Activated CD8-positive, alpha-beta T cell treated with anti-CD3 and anti-CD28 coated beads for 36 hours (primary cell): ENCODE results near the gene NUBPL. TPM values are rescaled to one million over a fixed set of nuclear protein-coding genes. Genes with fewer than 3 reads are reported as not detected.

ENCODE experiments used
- ATAC-seq: fragments of 200-7000 bp; cut with Tn5 transposase; one replicate; pipeline ENCODE4 v1.10.0; 2021; ENCODE audit warnings: mild to moderate bottlenecking, moderate library complexity
- CTCF ChIA-PET: fragments of 350-600 bp; sonication (Branson Sonifier 250); formaldehyde crosslinking; loops from one replicate; lab custom pipeline; 2021; ENCODE audit warnings: antibody characterized with exemption; lab: Charles Lee
- POLR2A ChIA-PET: fragments of 350-600 bp; sonication (Branson Sonifier 250); formaldehyde crosslinking; loops from one replicate; lab custom pipeline; 2021; ENCODE audit warnings: antibody characterized with exemption; lab: Charles Lee
- DNase-seq: peaks from one replicate; pipeline ENCODE4 v3.0.0-alpha.2; 2020
- H3K27ac Mint-ChIP-seq: one replicate; pipeline ENCODE4 v1.8.0; 2021; ENCODE audit warnings: mild to moderate bottlenecking, mixed read lengths
- H3K27me3 Mint-ChIP-seq: one replicate; pipeline ENCODE4 v1.8.0; 2021; ENCODE audit warnings: mixed read lengths
- H3K36me3 Mint-ChIP-seq: one replicate; pipeline ENCODE4 v1.8.0; 2021; ENCODE audit warnings: low read depth, mixed read lengths
- H3K4me1 Mint-ChIP-seq: one replicate; pipeline ENCODE4 v1.8.0; 2021; ENCODE audit warnings: low read depth, mixed read lengths
- H3K4me3 Mint-ChIP-seq: one replicate; pipeline ENCODE4 v1.8.0; 2021; ENCODE audit warnings: mild to moderate bottlenecking, moderate library complexity, mixed read lengths
- H3K9me3 Mint-ChIP-seq: one replicate; pipeline ENCODE4 v1.8.0; 2021; ENCODE audit warnings: mixed read lengths
- intact Hi-C: fragments of 100-400 bp; cut with micrococcal nuclease; formaldehyde crosslinking; loops from one replicate; pipeline ENCODE4 v1.10.0; 2022
- total RNA-seq, 2 experiments: library from RNA; stranded (reverse); gene quantifications; one replicate each; pipeline ENCODE4 v1.2.3, GENCODE V29; 2021
- TF ChIP-seq, protein P1 (sequence below): fragments of 200-600 bp; IDR thresholded peaks from one replicate; pipeline ENCODE4 v1.8.0; 2022; ENCODE audit warnings: antibody characterized with exemption, mild to moderate bottlenecking

NUBPL gene
- total RNA-seq, 2 experiments from 2014 or later, result 14.3 to 14.4 TPM

GRCh38 chr14:31893221-31893757 lies 332.1 kb downstream of the NUBPL start:
- intact Hi-C loops, result no loop called here
- DNase-seq (no peak), ATAC-seq (no peak)
- CTCF ChIA-PET, result no interaction called here
- Mint-ChIP-seq H3K27ac (no peak overlapping the region), H3K36me3 (no peaks in the 10 kb centered on the region), H3K4me3 (no peak overlapping the region), H3K9me3 (no peaks in the 10 kb centered on the region), H3K27me3 (peaks cover 5% of the 10 kb centered on the region), H3K4me1 (no peaks in the 10 kb centered on the region)
- TF ChIP-seq, protein P1, sequence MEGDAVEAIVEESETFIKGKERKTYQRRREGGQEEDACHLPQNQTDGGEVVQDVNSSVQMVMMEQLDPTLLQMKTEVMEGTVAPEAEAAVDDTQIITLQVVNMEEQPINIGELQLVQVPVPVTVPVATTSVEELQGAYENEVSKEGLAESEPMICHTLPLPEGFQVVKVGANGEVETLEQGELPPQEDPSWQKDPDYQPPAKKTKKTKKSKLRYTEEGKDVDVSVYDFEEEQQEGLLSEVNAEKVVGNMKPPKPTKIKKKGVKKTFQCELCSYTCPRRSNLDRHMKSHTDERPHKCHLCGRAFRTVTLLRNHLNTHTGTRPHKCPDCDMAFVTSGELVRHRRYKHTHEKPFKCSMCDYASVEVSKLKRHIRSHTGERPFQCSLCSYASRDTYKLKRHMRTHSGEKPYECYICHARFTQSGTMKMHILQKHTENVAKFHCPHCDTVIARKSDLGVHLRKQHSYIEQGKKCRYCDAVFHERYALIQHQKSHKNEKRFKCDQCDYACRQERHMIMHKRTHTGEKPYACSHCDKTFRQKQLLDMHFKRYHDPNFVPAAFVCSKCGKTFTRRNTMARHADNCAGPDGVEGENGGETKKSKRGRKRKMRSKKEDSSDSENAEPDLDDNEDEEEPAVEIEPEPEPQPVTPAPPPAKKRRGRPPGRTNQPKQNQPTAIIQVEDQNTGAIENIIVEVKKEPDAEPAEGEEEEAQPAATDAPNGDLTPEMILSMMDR, result no peak
- POLR2A ChIA-PET, result no interaction called here

GRCh38 chr14:31894351-31894750 lies 333.1 kb downstream of the NUBPL start:
- Mint-ChIP-seq H3K27ac (no peak overlapping the region), H3K36me3 (no peaks in the 10 kb centered on the region), H3K4me1 (no peaks in the 10 kb centered on the region), H3K9me3 (no peaks in the 10 kb centered on the region), H3K27me3 (peaks cover 6% of the 10 kb centered on the region), H3K4me3 (no peak overlapping the region)
- intact Hi-C loops, result no loop called here
- CTCF ChIA-PET, result no interaction called here
- DNase-seq, result no peak
- TF ChIP-seq, protein P1, result no peak
- POLR2A ChIA-PET, result no interaction called here
- no peak for ATAC-seq

DNA sequence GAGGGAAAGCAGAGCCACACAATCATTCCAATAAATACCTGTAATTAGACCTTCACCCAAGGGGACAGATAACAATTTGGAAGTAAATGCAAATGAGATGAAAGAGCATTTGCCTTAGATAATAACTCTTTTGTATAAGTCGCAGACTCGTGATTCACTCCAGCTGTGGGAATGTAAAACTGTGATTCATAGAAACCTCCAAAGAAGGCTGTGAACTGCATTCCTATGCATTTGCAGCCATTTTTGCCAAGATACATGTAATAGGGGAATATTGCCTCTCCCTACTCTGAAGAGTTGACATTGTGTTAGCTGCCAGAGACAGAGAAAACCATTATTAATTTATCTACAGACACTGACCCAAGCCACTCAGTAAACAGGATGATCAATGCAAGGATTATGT lies 334.0 kb downstream of the NUBPL start:
- no peaks in the 10 kb centered on the region for H3K4me1 Mint-ChIP-seq
- ATAC-seq (no peak), DNase-seq (no peak)
- ChIA-PET POLR2A (interaction anchor here (0.9 kb wide), 1 partner anchor 48 kb away, joined by 4 read pairs; no protein-coding TSS in a partner anchor), CTCF (no interaction called here)
- peaks cover 6% of the 10 kb centered on the region for H3K27me3 Mint-ChIP-seq
- no peak overlapping the region for H3K4me3 Mint-ChIP-seq
- intact Hi-C loops, result no loop called here
- no peaks in the 10 kb centered on the region for H3K9me3 Mint-ChIP-seq
- no peaks in the 10 kb centered on the region for H3K36me3 Mint-ChIP-seq
- no peak overlapping the region for H3K27ac Mint-ChIP-seq
- TF ChIP-seq, protein P1, result no peak

- H3K27me3 Mint-ChIP-seq, result peaks cover 6% of the 10 kb centered on the region
- TF ChIP-seq, protein P1, result no peak
- no peaks in the 10 kb centered on the region for H3K36me3 Mint-ChIP-seq
- POLR2A ChIA-PET, result interaction anchor here (0.9 kb wide), 1 partner anchor 48 kb away, joined by 4 read pairs; no protein-coding TSS in a partner anchor
- ATAC-seq (no peak), DNase-seq (no peak)
- H3K4me3 Mint-ChIP-seq, result no peak overlapping the region
- CTCF ChIA-PET, result no interaction called here
- H3K9me3 Mint-ChIP-seq, result no peaks in the 10 kb centered on the region
- intact Hi-C loops, result no loop called here
- H3K27ac Mint-ChIP-seq, result no peak overlapping the region
- no peaks in the 10 kb centered on the region for H3K4me1 Mint-ChIP-seq
Measured at GRCh38 chr14:31895646-31896045, 334.4 kb downstream of the NUBPL start.

DNA sequence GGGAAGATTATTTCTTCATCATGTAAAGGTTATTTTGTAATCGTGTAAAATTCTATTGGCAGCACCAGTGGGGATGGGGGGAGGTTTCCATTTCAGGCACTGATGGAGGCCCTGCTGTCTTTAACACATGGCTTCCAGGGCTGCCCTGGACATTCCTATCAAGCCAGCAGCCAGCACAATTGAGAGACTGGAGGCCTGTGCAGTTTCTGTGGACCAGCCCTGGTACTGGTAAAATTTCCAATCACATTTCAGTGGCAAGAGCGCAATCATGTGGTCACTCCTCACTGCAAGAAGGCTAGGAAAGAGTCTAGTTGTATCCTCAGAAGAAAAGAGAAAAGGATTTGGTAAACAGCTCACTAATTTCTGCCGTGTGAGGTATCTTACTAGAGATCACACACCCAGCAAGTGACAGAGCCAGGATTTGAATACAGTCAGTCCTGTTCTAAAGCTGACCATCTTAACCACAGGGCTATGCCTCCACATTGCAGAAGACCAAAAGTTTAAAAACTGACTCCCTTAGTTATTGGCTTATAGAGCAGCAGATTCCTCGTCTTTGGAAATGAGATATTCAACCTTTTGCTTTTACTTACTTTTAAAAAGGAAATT lies 336.5 kb downstream of the NUBPL start:
- no peak for ATAC-seq
- no peaks in the 10 kb centered on the region for H3K4me1 Mint-ChIP-seq
- CTCF ChIA-PET, result no interaction called here
- intact Hi-C loops, result no loop called here
- H3K4me3 Mint-ChIP-seq, result no peak overlapping the region
- H3K36me3 Mint-ChIP-seq, result no peaks in the 10 kb centered on the region
- no peak overlapping the region for H3K27ac Mint-ChIP-seq
- POLR2A ChIA-PET, result no interaction called here
- TF ChIP-seq, protein P1, result no peak
- DNase-seq, result no peak
- peaks cover 6% of the 10 kb centered on the region for H3K27me3 Mint-ChIP-seq
- H3K9me3 Mint-ChIP-seq, result no peaks in the 10 kb centered on the region
